ENCODE data around the gene EHD1. TPM values are rescaled to one million over a fixed set of nuclear protein-coding genes. Genes with fewer than 3 reads are reported as not detected.

Gene EHD1
- total RNA-seq, 5 donors from 2014 or later (not counting 1 experiment from before 2014, with no cell fraction given): 126 to 286 (median 269) TPM

DNA sequence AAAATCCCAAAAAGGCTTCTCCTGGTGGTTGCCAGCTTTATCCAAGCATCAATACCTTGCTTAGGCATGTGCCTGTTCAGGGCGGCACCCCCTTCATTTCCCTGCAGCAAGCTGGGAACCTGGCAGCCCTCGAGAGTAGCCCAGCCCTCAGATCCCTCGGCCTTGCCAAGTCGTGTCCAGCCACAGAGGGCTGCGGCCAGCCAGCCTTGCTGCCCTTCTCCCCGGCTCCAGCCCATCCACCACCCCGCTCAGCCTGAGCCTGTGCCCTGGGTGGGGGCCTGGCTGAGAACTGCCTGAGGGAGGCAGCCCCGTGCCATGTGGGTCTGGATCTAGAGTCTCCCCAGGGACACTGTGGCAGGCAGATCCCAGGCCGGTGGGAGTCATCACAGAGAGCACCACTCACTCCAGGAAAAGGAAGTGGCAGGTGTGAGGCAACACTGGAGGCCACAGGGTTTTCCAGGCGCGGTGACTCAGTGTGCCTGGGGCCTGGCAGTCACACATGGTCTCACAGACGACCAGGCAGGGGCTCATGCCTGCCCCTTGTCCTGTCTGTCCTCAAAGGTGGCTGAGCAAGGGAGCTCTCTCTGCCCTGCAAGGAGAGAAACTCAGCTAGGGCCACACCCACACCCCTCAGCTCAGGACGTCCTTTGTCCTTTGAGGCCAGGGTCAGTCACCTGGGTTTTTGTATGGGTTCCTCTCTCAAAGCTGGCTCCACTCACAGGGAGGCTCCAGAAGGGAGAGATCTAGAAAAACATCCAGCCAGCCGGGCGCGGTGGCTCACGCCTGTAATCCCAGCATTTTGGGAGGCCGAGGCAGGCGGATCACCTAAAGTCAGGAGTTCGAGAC lies 21.8 kb downstream of the EHD1 start:
- peak overlapping the region; percentile 93 for H3K27ac ChIP-seq (ENCODE audit: low read length)
- Mint-ChIP-seq H3K27ac (peak overlapping the region; percentile 95 to 97), H3K9me3 (no peaks in the 10 kb centered on the region), H3K4me3 (peak overlapping the region in 2 of 3 donors; percentile 41 to 83), H3K36me3 (peaks cover 32% of the 10 kb centered on the region), H3K4me1 (peaks cover 86 to 95% (median 92%) of the 10 kb centered on the region in 3 donors), H3K27me3 (no peaks in the 10 kb centered on the region)
- H3K9me3 ChIP-seq: no peaks in the 10 kb centered on the region
- CTCF ChIA-PET: interaction anchor here in 1 of 2 donors (0.6 kb wide), 1 partner anchor 172 kb away, joined by 7 read pairs; no protein-coding TSS in a partner anchor
- ATAC-seq (replicated peaks in 1 of 4): no peak
- POLR2A ChIA-PET: interaction anchor here in 1 of 2 donors (0.5 to 1.6 kb wide), 4 partner anchors 12 to 251 kb away, joined by 3 to 5 read pairs (median 4); no protein-coding TSS in a partner anchor
- peaks cover 85 to 100% of the 10 kb centered on the region in 2 experiments for H3K4me1 ChIP-seq (ENCODE audit: control insufficient read depth in 1 of 2, extremely low read depth in 1 of 2, insufficient read depth in 2 of 2, low read length in 2 of 2)
- DNase-seq: peak in 2 of 35 experiments; percentile 38 to 52
- 48% methylated on average over 13 of the region's 20 CpGs for WGBS (ENCODE audit: insufficient coverage)
- H3K4me3 ChIP-seq (ENCODE audit: control insufficient read depth in 1 of 2, extremely low read depth in 1 of 2, low read length in 1 of 2): no peak overlapping the region
- H3K36me3 ChIP-seq (ENCODE audit: control insufficient read depth in 2 of 2, extremely low read depth in 1 of 2, insufficient read depth in 1 of 2, low read length in 1 of 2): peaks cover 27 to 66% of the 10 kb centered on the region in 2 donors
- H3K27me3 ChIP-seq (replicated peaks in 1 of 2; ENCODE audit: control insufficient read depth in 2 of 2, extremely low read depth in 1 of 2, insufficient read depth in 2 of 2, low read length in 1 of 2): no peaks in the 10 kb centered on the region

- Histone ChIP-seq H3K36me3 (ENCODE audit: control insufficient read depth in 2 of 2, extremely low read depth in 1 of 2, insufficient read depth in 1 of 2, low read length in 1 of 2) (peaks cover 27 to 68% of the 10 kb centered on the region in 2 donors), H3K4me3 (ENCODE audit: control insufficient read depth in 1 of 2, extremely low read depth in 1 of 2, low read length in 1 of 2) (no peak overlapping the region), H3K4me1 (ENCODE audit: control insufficient read depth in 1 of 2, extremely low read depth in 1 of 2, insufficient read depth in 2 of 2, low read length in 2 of 2) (peaks cover 88 to 100% of the 10 kb centered on the region in 2 experiments), H3K27ac (ENCODE audit: low read length) (peak overlapping the region; percentile 93), H3K9me3 (no peaks in the 10 kb centered on the region), H3K27me3 (replicated peaks in 1 of 2; ENCODE audit: control insufficient read depth in 2 of 2, extremely low read depth in 1 of 2, insufficient read depth in 2 of 2, low read length in 1 of 2) (no peaks in the 10 kb centered on the region)
- ChIA-PET POLR2A (interaction anchor here in 1 of 2 donors (0.7 to 1.6 kb wide), 2 partner anchors 13 to 34 kb away, joined by 4 to 5 read pairs; no protein-coding TSS in a partner anchor), CTCF (interaction anchor here in 1 of 2 donors (0.6 kb wide), 1 partner anchor 245 kb away, joined by 5 read pairs; no protein-coding TSS in a partner anchor)
- WGBS (ENCODE audit: insufficient coverage): 43% methylated on average over 12 of the region's 22 CpGs
- H3K27me3 Mint-ChIP-seq: no peaks in the 10 kb centered on the region
- DNase-seq (peak in 1 of 35 experiments; percentile 41), ATAC-seq (replicated peaks in 1 of 4) (no peak)
- peak overlapping the region; percentile 95 to 97 for H3K27ac Mint-ChIP-seq
- H3K36me3 Mint-ChIP-seq: peaks cover 32% of the 10 kb centered on the region
- H3K4me1 Mint-ChIP-seq: peaks cover 87 to 95% (median 92%) of the 10 kb centered on the region in 3 donors
- H3K9me3 Mint-ChIP-seq: no peaks in the 10 kb centered on the region
- peak overlapping the region; percentile 51 to 83 (median 62) for H3K4me3 Mint-ChIP-seq
Observed at GRCh38 chr11:64855596-64856304, 22.7 kb downstream of the EHD1 start.

DNA sequence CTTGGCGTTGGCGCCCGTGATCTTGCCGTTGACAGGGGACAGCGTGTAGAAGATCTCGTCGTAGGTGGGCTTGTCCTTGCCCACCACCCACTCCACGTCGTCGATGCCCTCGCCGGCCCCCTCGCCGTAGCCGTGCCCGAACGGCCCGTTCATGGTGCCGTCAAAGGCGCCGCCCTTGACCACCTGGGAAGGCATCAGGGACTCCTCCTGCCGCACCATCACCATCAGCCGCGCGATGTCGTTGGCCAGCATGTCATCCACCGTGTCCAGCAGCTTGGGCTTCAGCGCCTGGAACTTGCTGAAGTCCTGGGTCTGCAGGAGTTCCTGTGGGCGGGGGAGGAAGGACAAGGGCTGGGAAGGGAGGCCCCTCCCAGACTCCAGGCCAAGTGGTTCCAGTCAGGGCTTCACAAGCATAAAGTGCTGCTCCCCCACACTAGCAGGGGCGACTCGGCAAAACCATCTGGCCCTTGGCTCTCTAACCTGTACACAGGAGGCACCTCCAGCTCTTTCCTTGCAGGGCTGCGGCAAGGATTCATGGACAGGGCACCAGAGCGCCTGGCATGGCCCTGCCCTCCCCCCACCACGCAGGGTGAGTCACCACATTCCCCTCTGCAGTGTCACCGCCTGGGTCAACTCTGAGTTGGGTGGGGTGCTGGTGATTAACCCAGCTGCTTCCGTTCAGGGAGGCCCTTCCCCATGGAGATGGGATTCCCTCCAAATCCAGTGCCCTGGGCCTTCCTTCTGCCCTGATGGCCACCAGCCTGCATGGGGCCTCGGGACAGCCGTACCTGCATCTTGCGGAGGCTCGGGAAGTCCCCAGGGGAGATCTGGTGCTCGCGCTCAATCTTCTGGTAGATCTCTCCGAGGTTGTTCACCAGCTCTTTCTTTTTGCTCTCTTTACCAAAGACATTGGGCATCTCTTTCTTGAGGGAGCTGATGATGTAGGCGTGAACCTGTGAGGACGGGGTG lies 23.6 kb downstream of the EHD1 start:
- Histone ChIP-seq H3K4me1 (ENCODE audit: control insufficient read depth in 1 of 2, extremely low read depth in 1 of 2, insufficient read depth in 2 of 2, low read length in 2 of 2) (peaks cover 83 to 100% of the 10 kb centered on the region in 2 experiments), H3K9me3 (no peaks in the 10 kb centered on the region), H3K27ac (ENCODE audit: low read length) (peak overlapping the region; percentile 93), H3K27me3 (replicated peaks in 1 of 2; ENCODE audit: control insufficient read depth in 2 of 2, extremely low read depth in 1 of 2, insufficient read depth in 2 of 2, low read length in 1 of 2) (no peaks in the 10 kb centered on the region), H3K4me3 (ENCODE audit: control insufficient read depth in 1 of 2, extremely low read depth in 1 of 2, low read length in 1 of 2) (no peak overlapping the region), H3K36me3 (ENCODE audit: control insufficient read depth in 2 of 2, extremely low read depth in 1 of 2, insufficient read depth in 1 of 2, low read length in 1 of 2) (peaks cover 27 to 65% of the 10 kb centered on the region in 2 donors)
- no peak for ATAC-seq (replicated peaks in 1 of 4)
- CTCF ChIA-PET: interaction anchor here in 1 of 2 donors (0.5 to 0.6 kb wide), 2 partner anchors 45 to 246 kb away, joined by 3 to 5 read pairs; no protein-coding TSS in a partner anchor
- Mint-ChIP-seq H3K4me3 (peak overlapping the region; percentile 51 to 83 (median 62)), H3K27me3 (no peaks in the 10 kb centered on the region), H3K9me3 (no peaks in the 10 kb centered on the region), H3K36me3 (peaks cover 30% of the 10 kb centered on the region), H3K27ac (peak overlapping the region; percentile 95 to 97), H3K4me1 (peaks cover 83 to 92% (median 90%) of the 10 kb centered on the region in 3 donors)
- DNase-seq: peak in 6 of 35 experiments; percentile 35 to 58 (median 51)
- POLR2A ChIA-PET: no interaction called here
- WGBS (ENCODE audit: insufficient coverage): 89% methylated on average over 33 of the region's 45 CpGs

- WGBS (ENCODE audit: insufficient coverage): 87% methylated on average over 23 of the region's 25 CpGs
- Mint-ChIP-seq H3K4me3 (peak overlapping the region in 2 of 3 donors; percentile 55 to 83), H3K27ac (peak overlapping the region; percentile 95 to 97), H3K36me3 (peaks cover 30% of the 10 kb centered on the region), H3K4me1 (peaks cover 82 to 92% (median 90%) of the 10 kb centered on the region in 3 donors), H3K27me3 (no peaks in the 10 kb centered on the region), H3K9me3 (no peaks in the 10 kb centered on the region)
- DNase-seq (no peak), ATAC-seq (replicated peaks in 1 of 4) (no peak)
- POLR2A ChIA-PET: interaction anchor here in 1 of 2 donors (1.1 kb wide), 1 partner anchor 11 kb away, joined by 4 read pairs; no protein-coding TSS in a partner anchor
- H3K36me3 ChIP-seq (ENCODE audit: control insufficient read depth in 2 of 2, extremely low read depth in 1 of 2, insufficient read depth in 1 of 2, low read length in 1 of 2): peaks cover 27 to 65% of the 10 kb centered on the region in 2 donors
- H3K4me3 ChIP-seq (ENCODE audit: control insufficient read depth in 1 of 2, extremely low read depth in 1 of 2, low read length in 1 of 2): no peak overlapping the region
- no peaks in the 10 kb centered on the region for H3K27me3 ChIP-seq (replicated peaks in 1 of 2; ENCODE audit: control insufficient read depth in 2 of 2, extremely low read depth in 1 of 2, insufficient read depth in 2 of 2, low read length in 1 of 2)
- no peaks in the 10 kb centered on the region for H3K9me3 ChIP-seq
- H3K4me1 ChIP-seq (ENCODE audit: control insufficient read depth in 1 of 2, extremely low read depth in 1 of 2, insufficient read depth in 2 of 2, low read length in 2 of 2): peaks cover 82 to 100% of the 10 kb centered on the region in 2 experiments
- peak overlapping the region; percentile 93 for H3K27ac ChIP-seq (ENCODE audit: low read length)
- CTCF ChIA-PET: no interaction called here
Observed at GRCh38 chr11:64854157-64854533, 24.3 kb downstream of the EHD1 start.

- peaks cover 82 to 92% (median 90%) of the 10 kb centered on the region in 3 donors for H3K4me1 Mint-ChIP-seq
- H3K36me3 Mint-ChIP-seq: peaks cover 27% of the 10 kb centered on the region
- no peaks in the 10 kb centered on the region for H3K9me3 Mint-ChIP-seq
- peak overlapping the region; percentile 95 to 97 for H3K27ac Mint-ChIP-seq
- ChIA-PET POLR2A (interaction anchor here (0.5 to 1.1 kb wide), 5 partner anchors 12 to 571 kb away, joined by 3 to 6 read pairs (median 3); partner anchors contain the start of gene SF1 (in 1 of the 2)), CTCF (interaction anchor here in 1 of 2 donors (0.9 kb wide), 1 partner anchor 12 kb away, joined by 5 read pairs; no protein-coding TSS in a partner anchor)
- ATAC-seq (replicated peaks in 1 of 4) (peak; percentile 41 to 67 (median 53)), DNase-seq (peak in 23 of 35 experiments; percentile 33 to 69 (median 47))
- H3K27me3 Mint-ChIP-seq: no peaks in the 10 kb centered on the region
- peak overlapping the region in 1 of 2 donors; percentile 23 for H3K4me3 ChIP-seq (ENCODE audit: control insufficient read depth in 1 of 2, extremely low read depth in 1 of 2, low read length in 1 of 2)
- WGBS (ENCODE audit: insufficient coverage): 26% methylated on average over 25 of the region's 27 CpGs
- peak overlapping the region; percentile 93 for H3K27ac ChIP-seq (ENCODE audit: low read length)
- H3K4me3 Mint-ChIP-seq: peak overlapping the region; percentile 39 to 83 (median 55)
- H3K9me3 ChIP-seq: no peaks in the 10 kb centered on the region
- H3K36me3 ChIP-seq (ENCODE audit: control insufficient read depth in 2 of 2, extremely low read depth in 1 of 2, insufficient read depth in 1 of 2, low read length in 1 of 2): peaks cover 27 to 64% of the 10 kb centered on the region in 2 donors
- peaks cover 82 to 100% of the 10 kb centered on the region in 2 experiments for H3K4me1 ChIP-seq (ENCODE audit: control insufficient read depth in 1 of 2, extremely low read depth in 1 of 2, insufficient read depth in 2 of 2, low read length in 2 of 2)
- H3K27me3 ChIP-seq (replicated peaks in 1 of 2; ENCODE audit: control insufficient read depth in 2 of 2, extremely low read depth in 1 of 2, insufficient read depth in 2 of 2, low read length in 1 of 2): no peaks in the 10 kb centered on the region
Observed at GRCh38 chr11:64853709-64854108, 24.7 kb downstream of the EHD1 start.

All from T-cell (primary cell).